ENCODE results near the gene NDUFB10.

The NDUFB10 gene

GRCh38 chr16:1998360-1998835, 39.1 kb downstream of the NDUFB10 start:
- no peaks in the 10 kb centered on the region for H3K4me1 ChIP-seq (ENCODE audit: insufficient read depth, low read length)
- H3K27me3 ChIP-seq (ENCODE audit: insufficient read depth, low read length, poor library complexity), result no peaks in the 10 kb centered on the region
- TF ChIP-seq EZH2 (IDR thresholded peaks at IDR 0.05; ENCODE audit: borderline replicate concordance, low read depth, low read length, severe bottlenecking), result no peak
- TF ChIP-seq CTCF (IDR thresholded peaks at IDR 0.05; ENCODE audit: borderline replicate concordance, extremely low read depth, low read length, poor library complexity, severe bottlenecking), result no peak
- peaks cover 66% of the 10 kb centered on the region for H3K36me3 ChIP-seq (ENCODE audit: insufficient read depth, low read length)
- no peak overlapping the region for H3K4me2 ChIP-seq (ENCODE audit: insufficient read depth, low read length)
- DNase-seq, result no peak
- no peak overlapping the region for H2AFZ ChIP-seq (ENCODE audit: low read depth, low read length)
- no peak for ATAC-seq (ENCODE audit: insufficient read depth, low read depth)
- no peak overlapping the region for H3K27ac ChIP-seq (ENCODE audit: low read length)
- H3K79me2 ChIP-seq (ENCODE audit: insufficient read depth, low read length), result peaks cover 2% of the 10 kb centered on the region; the same call in 1 of the 2 replicates
- H3K9ac ChIP-seq (ENCODE audit: low read depth, low read length), result no peak overlapping the region
- no peaks in the 10 kb centered on the region for H3K9me3 ChIP-seq (ENCODE audit: insufficient read depth, low read length, severe bottlenecking)
- no peak overlapping the region for H3K4me3 ChIP-seq (ENCODE audit: low read depth in 1 of 2, low read length in 2 of 2)
- H4K20me1 ChIP-seq (ENCODE audit: insufficient read depth, low read length), result peaks cover 25% of the 10 kb centered on the region; the same call in 1 of the 2 replicates

- H3K27me3 ChIP-seq (ENCODE audit: insufficient read depth, low read length, poor library complexity), result no peaks in the 10 kb centered on the region
- H4K20me1 ChIP-seq (ENCODE audit: insufficient read depth, low read length), result peaks cover 33% of the 10 kb centered on the region
- ATAC-seq (ENCODE audit: insufficient read depth, low read depth) (no peak), DNase-seq (no peak)
- no peaks in the 10 kb centered on the region for H3K9me3 ChIP-seq (ENCODE audit: insufficient read depth, low read length, severe bottlenecking)
- H3K27ac ChIP-seq (ENCODE audit: low read length), result no peak overlapping the region
- TF ChIP-seq EZH2 (IDR thresholded peaks at IDR 0.05; ENCODE audit: borderline replicate concordance, low read depth, low read length, severe bottlenecking), result no peak
- no peak for TF ChIP-seq CTCF (IDR thresholded peaks at IDR 0.05; ENCODE audit: borderline replicate concordance, extremely low read depth, low read length, poor library complexity, severe bottlenecking)
- H3K79me2 ChIP-seq (ENCODE audit: insufficient read depth, low read length), result peaks cover 9% of the 10 kb centered on the region
- peaks cover 73% of the 10 kb centered on the region for H3K36me3 ChIP-seq (ENCODE audit: insufficient read depth, low read length)
- H3K9ac ChIP-seq (ENCODE audit: low read depth, low read length), result no peak overlapping the region
- H3K4me1 ChIP-seq (ENCODE audit: insufficient read depth, low read length), result no peaks in the 10 kb centered on the region
- no peak overlapping the region for H2AFZ ChIP-seq (ENCODE audit: low read depth, low read length)
- H3K4me2 ChIP-seq (ENCODE audit: insufficient read depth, low read length), result no peak overlapping the region
- no peak overlapping the region for H3K4me3 ChIP-seq (ENCODE audit: low read depth in 1 of 2, low read length in 2 of 2)
Observed at GRCh38 chr16:1998852-1999801, 39.8 kb downstream of the NDUFB10 start.

- Histone ChIP-seq H4K20me1 (ENCODE audit: insufficient read depth, low read length) (peaks cover 41% of the 10 kb centered on the region), H3K27ac (ENCODE audit: low read length) (no peak overlapping the region), H3K27me3 (ENCODE audit: insufficient read depth, low read length, poor library complexity) (no peaks in the 10 kb centered on the region), H3K4me3 (ENCODE audit: low read depth in 1 of 2, low read length in 2 of 2) (no peak overlapping the region), H3K36me3 (ENCODE audit: insufficient read depth, low read length) (peaks cover 81% of the 10 kb centered on the region), H3K4me1 (ENCODE audit: insufficient read depth, low read length) (no peaks in the 10 kb centered on the region), H2AFZ (ENCODE audit: low read depth, low read length) (no peak overlapping the region), H3K9ac (ENCODE audit: low read depth, low read length) (no peak overlapping the region), H3K4me2 (ENCODE audit: insufficient read depth, low read length) (no peak overlapping the region), H3K9me3 (ENCODE audit: insufficient read depth, low read length, severe bottlenecking) (no peaks in the 10 kb centered on the region), H3K79me2 (ENCODE audit: insufficient read depth, low read length) (peaks cover 18% of the 10 kb centered on the region)
- no peak for ATAC-seq (ENCODE audit: insufficient read depth, low read depth)
- DNase-seq, result no peak
- no peak for TF ChIP-seq EZH2 (IDR thresholded peaks at IDR 0.05; ENCODE audit: borderline replicate concordance, low read depth, low read length, severe bottlenecking)
Observed at GRCh38 chr16:1999866-2000514, 40.7 kb downstream of the NDUFB10 start.

- Histone ChIP-seq H3K4me2 (ENCODE audit: insufficient read depth, low read length) (no peak overlapping the region), H3K9ac (ENCODE audit: low read depth, low read length) (no peak overlapping the region), H3K36me3 (ENCODE audit: insufficient read depth, low read length) (peaks cover 90% of the 10 kb centered on the region), H3K4me1 (ENCODE audit: insufficient read depth, low read length) (peaks cover 7% of the 10 kb centered on the region; the same call in 1 of the 2 replicates), H2AFZ (ENCODE audit: low read depth, low read length) (no peak overlapping the region), H4K20me1 (ENCODE audit: insufficient read depth, low read length) (peaks cover 52% of the 10 kb centered on the region), H3K79me2 (ENCODE audit: insufficient read depth, low read length) (peaks cover 28% of the 10 kb centered on the region), H3K27me3 (ENCODE audit: insufficient read depth, low read length, poor library complexity) (no peaks in the 10 kb centered on the region), H3K4me3 (ENCODE audit: low read depth in 1 of 2, low read length in 2 of 2) (no peak overlapping the region), H3K27ac (ENCODE audit: low read length) (no peak overlapping the region), H3K9me3 (ENCODE audit: insufficient read depth, low read length, severe bottlenecking) (no peaks in the 10 kb centered on the region)
- TF ChIP-seq EZH2 (IDR thresholded peaks at IDR 0.05; ENCODE audit: borderline replicate concordance, low read depth, low read length, severe bottlenecking) (no peak), CTCF (IDR thresholded peaks at IDR 0.05; ENCODE audit: borderline replicate concordance, extremely low read depth, low read length, poor library complexity, severe bottlenecking) (no peak)
- ATAC-seq (ENCODE audit: insufficient read depth, low read depth), result no peak
- no peak for DNase-seq
Observed at GRCh38 chr16:2001035-2001434, 41.7 kb downstream of the NDUFB10 start.
